IMR-90 (cell line): ENCODE results near the gene LTBP2. TPM values are rescaled to one million over a fixed set of nuclear protein-coding genes. Genes with fewer than 3 reads are reported as not detected.

Experiments
- ATAC-seq: fragments of 200-7000 bp; cut with Tn5 transposase; 2 replicates; pipeline ENCODE4 v1.9.1; 2020; ENCODE audit warnings: low read depth, mild to moderate bottlenecking, moderate library complexity
- BruUV-seq: library from RNA; stranded (reverse); fragments of 400-500 nt; replicated peaks from 2 replicates; lab custom pipeline; 2021; lab: Mats Ljungman, UMichigan
- CTCF ChIA-PET: fragments of 300-600 bp; formaldehyde crosslinking; extraction: SDS; loops from one replicate; lab custom pipeline; 2021; ENCODE audit warnings: antibody characterized with exemption; lab: Yijun Ruan, JAX
- POLR2A ChIA-PET: fragments of 300-600 bp; sonication (Branson Sonifier 250); formaldehyde crosslinking; loops from one replicate; lab custom pipeline; 2022; ENCODE audit warnings: antibody characterized with exemption; ENCODE audit not compliant: unreplicated experiment; lab: Charles Lee
- DNase-seq: peaks from one replicate; pipeline ENCODE4 v3.0.0; 2013
- H2AFZ ChIP-seq: replicated peaks from 2 replicates; pipeline ENCODE3; 2013; ENCODE audit warnings: low read length, mild to moderate bottlenecking; ENCODE audit not compliant: poor library complexity
- H2AK5ac ChIP-seq: 2 replicates; pipeline ENCODE4 v1.6.1; 2013; ENCODE audit warnings: low read depth, low read length, inconsistent platforms
- H2AK9ac ChIP-seq: replicated peaks from 2 replicates; pipeline ENCODE3; 2013; ENCODE audit warnings: mild to moderate bottlenecking, low read depth, low read length, moderate library complexity; ENCODE audit not compliant: poor library complexity
- H2BK120ac ChIP-seq: 2 replicates; pipeline ENCODE4 v1.6.1; 2013; ENCODE audit warnings: low read depth, low read length, inconsistent platforms
- H2BK15ac ChIP-seq: 3 replicates; pipeline ENCODE4 v1.6.1; 2013; ENCODE audit warnings: low read depth, low read length, inconsistent platforms
- H2BK20ac ChIP-seq: 2 replicates; pipeline ENCODE4 v1.6.1; 2013; ENCODE audit warnings: low read depth, mild to moderate bottlenecking, inconsistent platforms, low read length, moderate library complexity
- H2BK5ac ChIP-seq: 2 replicates; pipeline ENCODE4 v1.6.1; 2013; ENCODE audit warnings: mild to moderate bottlenecking, low read depth, low read length, inconsistent platforms; ENCODE audit not compliant: poor library complexity, severe bottlenecking
- H3K14ac ChIP-seq: replicated peaks from 2 replicates; pipeline ENCODE4 v1.6.1; 2013; ENCODE audit warnings: low read depth, low read length, inconsistent platforms
- H3K18ac ChIP-seq: 2 replicates; pipeline ENCODE4 v1.6.1; 2013; ENCODE audit warnings: low read depth, low read length, control low read depth
- H3K23ac ChIP-seq: 2 replicates; pipeline ENCODE4 v1.6.1; 2013; ENCODE audit warnings: low read depth, low read length, inconsistent platforms
- H3K27ac ChIP-seq: 2 replicates; pipeline ENCODE4 v1.5.1; 2013; ENCODE audit warnings: mild to moderate bottlenecking, control low read depth, low read length; ENCODE audit not compliant: insufficient read depth
- H3K27me3 ChIP-seq: 2 replicates; pipeline ENCODE4 v1.6.1; 2013; ENCODE audit warnings: low read length; ENCODE audit not compliant: control insufficient read depth, insufficient read depth
- H3K36me3 ChIP-seq: 2 replicates; pipeline ENCODE4 v1.6.1; 2013; ENCODE audit warnings: low read length, mixed read lengths; ENCODE audit not compliant: control insufficient read depth, insufficient read depth
- H3K4ac ChIP-seq: 2 replicates; pipeline ENCODE4 v1.6.1; 2013; ENCODE audit warnings: low read depth, low read length, inconsistent platforms
- H3K4me1 ChIP-seq: 2 replicates; pipeline ENCODE4 v1.6.1; 2013; ENCODE audit warnings: low read length, mixed read lengths; ENCODE audit not compliant: control insufficient read depth, insufficient read depth
- H3K4me2 ChIP-seq: 2 replicates; pipeline ENCODE4 v1.6.1; 2013; ENCODE audit warnings: low read depth, mild to moderate bottlenecking, control low read depth, low read length, moderate library complexity
- H3K4me3 ChIP-seq: 2 replicates; pipeline ENCODE4 v1.5.1; 2013; ENCODE audit warnings: low read depth, mild to moderate bottlenecking, control low read depth, low read length, moderate library complexity; ENCODE audit not compliant: insufficient read depth
- H3K56ac ChIP-seq: 2 replicates; pipeline ENCODE4 v1.6.1; 2013; ENCODE audit warnings: low read length, inconsistent platforms; ENCODE audit not compliant: insufficient read depth; ENCODE audit errors: extremely low read depth
- H3K79me1 ChIP-seq, 2 experiments: 2 replicates each; pipeline ENCODE4 v1.6.1; 2013; ENCODE audit warnings: low read length in 2 of 2, inconsistent platforms in 1 of 2, low read depth in 1 of 2
- H3K9ac ChIP-seq: 2 replicates; pipeline ENCODE4 v1.6.1; 2013; ENCODE audit warnings: low read depth, low read length, control low read depth
- H3K9me1 ChIP-seq: 2 replicates; pipeline ENCODE4 v1.6.1; 2013; ENCODE audit warnings: low read length, inconsistent platforms; ENCODE audit not compliant: insufficient read depth
- H3K9me3 ChIP-seq: 2 replicates; pipeline ENCODE4 v1.6.1; 2013; ENCODE audit warnings: low read length; ENCODE audit not compliant: control insufficient read depth, insufficient read depth
- H4K20me1 ChIP-seq: 2 replicates; pipeline ENCODE4 v1.6.1; 2013; ENCODE audit warnings: low read length, inconsistent platforms; ENCODE audit not compliant: insufficient read depth
- H4K5ac ChIP-seq: 2 replicates; pipeline ENCODE4 v1.6.1; 2013; ENCODE audit warnings: mild to moderate bottlenecking, low read depth, low read length, control low read depth
- H4K8ac ChIP-seq, 2 experiments: 2 replicates each; pipeline ENCODE4 v1.6.1; 2013; ENCODE audit warnings: low read depth in 2 of 2, low read length in 2 of 2, control low read depth in 1 of 2, inconsistent platforms in 1 of 2
- H4K91ac ChIP-seq: 2 replicates; pipeline ENCODE4 v1.6.1; 2013; ENCODE audit warnings: low read depth, low read length, inconsistent platforms; ENCODE audit not compliant: insufficient read depth
- BHLHE40 ChIP-seq: fragments of 150-350 bp; IDR thresholded peaks from 2 replicates; pipeline ENCODE4 v1.6.1; 2016; ENCODE audit warnings: mild to moderate bottlenecking, low read depth, low read length
- CEBPB ChIP-seq: IDR thresholded peaks from 2 replicates; pipeline ENCODE4 v1.6.1; 2012; ENCODE audit warnings: low read depth, low read length, improper control_type of control experiment
- CHD1 ChIP-seq: IDR thresholded peaks from 2 replicates; pipeline ENCODE4 v1.6.1; 2012; ENCODE audit warnings: low read depth, low read length, improper control_type of control experiment
- CTCF ChIP-seq: conservative IDR thresholded peaks from 2 replicates; pipeline ENCODE4 v1.5.1; 2012; ENCODE audit warnings: mild to moderate bottlenecking, low read depth, low read length, improper control_type of control experiment
- ELK1 ChIP-seq: fragments of 150-350 bp; IDR thresholded peaks from 2 replicates; pipeline ENCODE4 v1.6.1; 2016; ENCODE audit warnings: low read depth, mild to moderate bottlenecking, low read length, moderate library complexity, borderline replicate concordance
- FOS ChIP-seq: fragments of 150-350 bp; IDR thresholded peaks from 2 replicates; pipeline ENCODE4 v1.6.1; 2016; ENCODE audit warnings: low read depth, low read length
- MAFK ChIP-seq: IDR thresholded peaks from 2 replicates; pipeline ENCODE4 v1.6.1; 2012; ENCODE audit warnings: low read depth, low read length, improper control_type of control experiment
- MAZ ChIP-seq: IDR thresholded peaks from 2 replicates; pipeline ENCODE4 v1.6.1; 2012; ENCODE audit warnings: low read depth, mild to moderate bottlenecking, low read length, improper control_type of control experiment, moderate library complexity, borderline replicate concordance
- MXI1 ChIP-seq: IDR thresholded peaks from 2 replicates; pipeline ENCODE4 v1.6.1; 2012; ENCODE audit warnings: low read depth, mild to moderate bottlenecking, low read length, moderate library complexity, borderline replicate concordance
- RCOR1 ChIP-seq: IDR thresholded peaks from 2 replicates; pipeline ENCODE4 v1.6.1; 2012; ENCODE audit warnings: mild to moderate bottlenecking, low read length, improper control_type of control experiment; ENCODE audit not compliant: insufficient replicate concordance
- RFX5 ChIP-seq: IDR thresholded peaks from 2 replicates; pipeline ENCODE4 v1.8.0; 2012; ENCODE audit warnings: low read depth, mild to moderate bottlenecking, low read length, moderate library complexity
- SMC3 ChIP-seq: fragments of 150-350 bp; IDR thresholded peaks from 2 replicates; pipeline ENCODE4 v1.6.1; 2016; ENCODE audit warnings: low read depth, mild to moderate bottlenecking, antibody characterized with exemption, low read length, moderate library complexity
- USF2 ChIP-seq: fragments of 150-350 bp; IDR thresholded peaks from 2 replicates; pipeline ENCODE4 v1.6.1; 2017; ENCODE audit warnings: mild to moderate bottlenecking, antibody characterized with exemption, low read length, low read depth
- WGBS, 2 experiments: methylation state at CpG; one replicate each; pipeline versions ENCODE4 v1.1.5 to v1.1.7; 2013; ENCODE audit warnings: missing lambda C conversion rate in 2 of 2; ENCODE audit not compliant: insufficient read length in 1 of 2; ENCODE audit errors: extremely low coverage in 2 of 2; 5-methylcytosine and 5-hydroxymethylcytosine counted together
- dilution Hi-C: fragments of 300-500 bp; cut with HindIII; formaldehyde crosslinking; loops from one replicate; pipeline ENCODE4 v1.14.3; 2018; ENCODE audit warnings: low sequenced_read_pairs; ENCODE audit not compliant: unreplicated experiment
- in situ Hi-C: fragments of 300-500 bp; cut with MboI; formaldehyde crosslinking; loops from 3 replicates; pipeline ENCODE4 v1.14.3; 2019; ENCODE audit warnings: low sequenced_read_pairs, inconsistent platforms, mixed read lengths
- intact Hi-C: fragments of 100-400 bp; cut with micrococcal nuclease; formaldehyde crosslinking; loops from 2 replicates; pipeline ENCODE4 v1.10.0; 2022
- polyA plus RNA-seq, 3 experiments: library from polyadenylated mRNA; depleted of rRNA; stranded (reverse); fragments of >200 nt; gene quantifications; 2 replicates each; pipeline ENCODE4 v1.2.3, GENCODE V29; 2012; ENCODE audit warnings: low replicate concordance in 1 of 3
- total RNA-seq: library from RNA; depleted of rRNA; stranded (reverse); fragments of >200 nt; gene quantifications from 2 replicates; pipeline ENCODE4 v1.2.3, GENCODE V29; 2012

LTBP2 gene
- total and polyA plus RNA-seq, 2 of the 4 experiments (the other 2 are of a cell fraction), result 23.8 to 79.3 TPM

- Histone ChIP-seq H3K4me1 (peaks cover 7% of the 10 kb centered on the region), H3K9ac (peak overlapping the region; percentile 46), H3K9me1 (peaks cover 7% of the 10 kb centered on the region; the same call in 1 of the 2 replicates), H3K27me3 (no peaks in the 10 kb centered on the region), H3K56ac (no peak overlapping the region), H3K4ac (no peak overlapping the region), H3K4me2 (peak overlapping the region; percentile 98), H3K36me3 (peaks cover 2% of the 10 kb centered on the region; the same call in 1 of the 2 replicates), H3K9me3 (no peaks in the 10 kb centered on the region), H3K18ac (no peak overlapping the region), H3K79me1 (peaks cover 31 to 49% of the 10 kb centered on the region in 2 experiments), H4K5ac (no peak overlapping the region), H2BK5ac (no peak overlapping the region), H2AK5ac (no peak overlapping the region), H3K27ac (no peak overlapping the region), H3K4me3 (peak overlapping the region; percentile 93), H2BK20ac (no peak overlapping the region), H4K91ac (no peak overlapping the region; the same call in 1 of the 2 replicates), H3K23ac (peak overlapping the region; percentile 21; the same call in 1 of the 2 replicates), H2AK9ac (no peak overlapping the region), H4K8ac (no peak overlapping the region), H3K14ac (no peak overlapping the region; the same call in 1 of the 2 replicates), H2BK15ac (no peak overlapping the region), H2AFZ (peak overlapping the region; percentile 45), H2BK120ac (no peak overlapping the region), H4K20me1 (peaks cover 3% of the 10 kb centered on the region; the same call in 1 of the 2 replicates)
- WGBS, 2 experiments, result 4% methylated on average over 10 of the region's 20 CpGs; no CpG with 5 or more reads in 1 of the 2 experiments
- in situ Hi-C loops, result no loop called here
- dilution Hi-C loops, result no loop called here
- POLR2A ChIA-PET, result no interaction called here
- no TSS peak for BruUV-seq
- DNase-seq (peak; percentile 40), ATAC-seq (0 out of 2 replicates have a peak, but pooled peaks have one; percentile 4)
- intact Hi-C loops, result loop anchor here (1.0 kb wide), 1 partner anchor 130 kb away; no protein-coding TSS in a partner anchor
- CTCF ChIA-PET, result interaction anchor here (0.6 kb wide), 1 partner anchor 271 kb away, joined by 9 read pairs; no protein-coding TSS in a partner anchor
- no peak for TF ChIP-seq MAZ
- TF ChIP-seq ELK1, result no peak
- no peak for TF ChIP-seq RFX5
- TF ChIP-seq CEBPB, result no peak
- no peak for TF ChIP-seq BHLHE40
- TF ChIP-seq RCOR1, result no peak
- no peak for TF ChIP-seq FOS
- TF ChIP-seq MXI1, result no peak
- TF ChIP-seq CTCF, result peak; percentile 39
- no peak for TF ChIP-seq USF2
- peak; percentile 98 for TF ChIP-seq MAFK
- no peak for TF ChIP-seq SMC3
- no peak for TF ChIP-seq CHD1
Observed at GRCh38 chr14:74491956-74492775, 119.9 kb downstream of the LTBP2 start.
